ENCODE data around the gene SPATS1. TPM values are rescaled to one million over a fixed set of nuclear protein-coding genes. Genes with fewer than 3 reads are reported as not detected.

Gene SPATS1
- total and polyA plus RNA-seq, 7 experiments from 2014 or later, result not detected

- no peak for ATAC-seq
- H3K36me3 Mint-ChIP-seq, result no peaks in the 10 kb centered on the region
- peaks cover 0 to 48% (median 12%) of the 10 kb centered on the region in 5 donors for H3K27me3 Mint-ChIP-seq
- Histone ChIP-seq H3K27ac (ENCODE audit: low read depth, low read length) (no peak overlapping the region), H3K36me3 (ENCODE audit: control insufficient read depth in 2 of 3, insufficient read depth in 3 of 3, low read length in 3 of 3) (no peaks in the 10 kb centered on the region), H3K4me3 (ENCODE audit: low read length) (no peak overlapping the region), H3K4me1 (ENCODE audit: control insufficient read depth in 2 of 2, insufficient read depth in 2 of 2, low read length in 2 of 2) (no peaks in the 10 kb centered on the region), H3K27me3 (ENCODE audit: control insufficient read depth in 2 of 2, insufficient read depth in 2 of 2, low read length in 2 of 2) (no peaks in the 10 kb centered on the region), H3K9me3 (ENCODE audit: control insufficient read depth in 2 of 3, low read length in 3 of 3) (no peaks in the 10 kb centered on the region)
- ChIA-PET CTCF (interaction anchor here (0.6 kb wide), 1 partner anchor 9 kb away, joined by 3 read pairs; no protein-coding TSS in a partner anchor), POLR2A (no interaction called here)
- H3K9me3 Mint-ChIP-seq, result no peaks in the 10 kb centered on the region
- intact Hi-C loops (cut with micrococcal nuclease), result no loop called here
- H3K4me3 Mint-ChIP-seq, result no peak overlapping the region
- no peak overlapping the region for H3K27ac Mint-ChIP-seq
- no peak for DNase-seq
- H3K4me1 Mint-ChIP-seq, result peaks cover 0 to 6% (median 1%) of the 10 kb centered on the region in 7 donors
Measured at GRCh38 chr6:44377971-44378370, 35.5 kb downstream of the SPATS1 start.

GRCh38 chr6:44381739-44382138, 39.3 kb downstream of the SPATS1 start:
- Mint-ChIP-seq H3K4me3 (no peak overlapping the region), H3K36me3 (no peaks in the 10 kb centered on the region), H3K9me3 (no peaks in the 10 kb centered on the region), H3K27me3 (peaks cover 0 to 43% (median 0%) of the 10 kb centered on the region in 5 donors), H3K27ac (no peak overlapping the region), H3K4me1 (peaks cover 0 to 9% (median 5%) of the 10 kb centered on the region in 7 donors)
- no peak overlapping the region for H3K4me3 ChIP-seq (ENCODE audit: low read length)
- ATAC-seq, result peak; percentile 76
- no peaks in the 10 kb centered on the region for H3K27me3 ChIP-seq (ENCODE audit: control insufficient read depth in 2 of 2, insufficient read depth in 2 of 2, low read length in 2 of 2)
- no peaks in the 10 kb centered on the region for H3K36me3 ChIP-seq (ENCODE audit: control insufficient read depth in 2 of 3, insufficient read depth in 3 of 3, low read length in 3 of 3)
- peaks cover 0 to 4% of the 10 kb centered on the region in 2 donors for H3K4me1 ChIP-seq (ENCODE audit: control insufficient read depth in 2 of 2, insufficient read depth in 2 of 2, low read length in 2 of 2)
- ChIA-PET POLR2A (interaction anchor here (0.7 kb wide), 1 partner anchor 9 kb away, joined by 3 read pairs; no protein-coding TSS in a partner anchor), CTCF (no interaction called here)
- H3K27ac ChIP-seq (ENCODE audit: low read depth, low read length), result no peak overlapping the region
- no peaks in the 10 kb centered on the region for H3K9me3 ChIP-seq (ENCODE audit: control insufficient read depth in 2 of 3, low read length in 3 of 3)
- no peak for DNase-seq
- intact Hi-C loops (cut with micrococcal nuclease), result no loop called here

GRCh38 chr6:44386364-44386928, 44.0 kb downstream of the SPATS1 start:
- peaks cover 24 to 42% (median 39%) of the 10 kb centered on the region in 7 donors for H3K4me1 Mint-ChIP-seq
- peaks cover 17 to 29% of the 10 kb centered on the region in 2 donors for H3K4me1 ChIP-seq (ENCODE audit: control insufficient read depth in 2 of 2, insufficient read depth in 2 of 2, low read length in 2 of 2)
- H3K36me3 ChIP-seq (ENCODE audit: control insufficient read depth in 2 of 3, insufficient read depth in 3 of 3, low read length in 3 of 3), result peaks cover 0 to 10% (median 0%) of the 10 kb centered on the region in 3 experiments
- no peaks in the 10 kb centered on the region for H3K9me3 ChIP-seq (ENCODE audit: control insufficient read depth in 2 of 3, low read length in 3 of 3)
- H3K27ac ChIP-seq (ENCODE audit: low read depth, low read length), result peak overlapping the region; percentile 85
- DNase-seq (no peak), ATAC-seq (no peak)
- H3K27ac Mint-ChIP-seq, result peak overlapping the region; percentile 91 to 99 (median 96)
- H3K4me3 Mint-ChIP-seq, result peak overlapping the region; percentile 91 to 100 (median 96)
- intact Hi-C loops (cut with micrococcal nuclease), result loop anchor here (2.0 to 5.0 kb wide), 4 partner anchors 74 to 909 kb away; partner anchors contain the start of genes AARS2 (in 1 of the 2), GTPBP2 (in 1 of the 2), NFKBIE (in 1 of the 2) and TJAP1 (in 1 of the 2)
- CTCF ChIA-PET, result interaction anchor here (0.7 to 0.9 kb wide), 2 partner anchors 9 to 750 kb away, joined by 3 to 4 read pairs; no protein-coding TSS in a partner anchor
- H3K9me3 Mint-ChIP-seq, result peaks cover 0 to 2% (median 0%) of the 10 kb centered on the region in 11 donors
- POLR2A ChIA-PET, result interaction anchor here (1.2 kb wide), 1 partner anchor 74 kb away, joined by 5 read pairs; the partner anchor contains the start of gene AARS2
- H3K27me3 Mint-ChIP-seq, result peaks cover 0 to 38% (median 0%) of the 10 kb centered on the region in 5 donors
- peak overlapping the region; percentile 71 for H3K4me3 ChIP-seq (ENCODE audit: low read length)
- H3K36me3 Mint-ChIP-seq, result peaks cover 0 to 20% (median 4%) of the 10 kb centered on the region in 5 donors
- H3K27me3 ChIP-seq (ENCODE audit: control insufficient read depth in 2 of 2, insufficient read depth in 2 of 2, low read length in 2 of 2), result no peaks in the 10 kb centered on the region

- H3K4me3 ChIP-seq (ENCODE audit: low read length), result peak overlapping the region; percentile 71
- CTCF ChIA-PET, result interaction anchor here (0.7 to 0.9 kb wide), 2 partner anchors 9 to 750 kb away, joined by 3 to 4 read pairs; no protein-coding TSS in a partner anchor
- DNase-seq (peak in 1 of 9 donors; percentile 3), ATAC-seq (peak; percentile 19)
- H3K27me3 Mint-ChIP-seq, result peaks cover 0 to 33% (median 0%) of the 10 kb centered on the region in 5 donors
- peak overlapping the region; percentile 91 to 100 (median 96) for H3K4me3 Mint-ChIP-seq
- H3K36me3 Mint-ChIP-seq, result peaks cover 0 to 25% (median 9%) of the 10 kb centered on the region in 5 donors
- peaks cover 0 to 2% (median 0%) of the 10 kb centered on the region in 11 donors for H3K9me3 Mint-ChIP-seq
- H3K27ac ChIP-seq (ENCODE audit: low read depth, low read length), result peak overlapping the region; percentile 85
- peaks cover 0 to 15% (median 0%) of the 10 kb centered on the region in 3 experiments for H3K36me3 ChIP-seq (ENCODE audit: control insufficient read depth in 2 of 3, insufficient read depth in 3 of 3, low read length in 3 of 3)
- POLR2A ChIA-PET, result interaction anchor here (1.2 kb wide), 1 partner anchor 74 kb away, joined by 5 read pairs; the partner anchor contains the start of gene AARS2
- intact Hi-C loops (cut with micrococcal nuclease), result loop anchor here (1.0 to 5.0 kb wide), 8 partner anchors 74 to 910 kb away; partner anchors contain the start of genes AARS2 (in 2 of the 2), NFKBIE (in 2 of the 2), GTPBP2 (in 1 of the 2) and HSP90AB1 (in 1 of the 2)
- H3K27ac Mint-ChIP-seq, result peak overlapping the region; percentile 91 to 99 (median 96)
- no peaks in the 10 kb centered on the region for H3K9me3 ChIP-seq (ENCODE audit: control insufficient read depth in 2 of 3, low read length in 3 of 3)
- no peaks in the 10 kb centered on the region for H3K27me3 ChIP-seq (ENCODE audit: control insufficient read depth in 2 of 2, insufficient read depth in 2 of 2, low read length in 2 of 2)
- H3K4me1 ChIP-seq (ENCODE audit: control insufficient read depth in 2 of 2, insufficient read depth in 2 of 2, low read length in 2 of 2), result peaks cover 17 to 29% of the 10 kb centered on the region in 2 donors
- H3K4me1 Mint-ChIP-seq, result peaks cover 24 to 47% (median 44%) of the 10 kb centered on the region in 7 donors
Measured at GRCh38 chr6:44386929-44387345, 44.5 kb downstream of the SPATS1 start.

GRCh38 chr6:44387346-44388134, 45.1 kb downstream of the SPATS1 start, which contains the start of gene CDC5L:
TSS of gene CDC5L (plus strand) at chr6:44387706. CDS start at chr6:44387824, 118 bp downstream.
- Histone ChIP-seq H3K4me1 (ENCODE audit: control insufficient read depth in 2 of 2, insufficient read depth in 2 of 2, low read length in 2 of 2) (peaks cover 17 to 29% of the 10 kb centered on the region in 2 donors), H3K36me3 (ENCODE audit: control insufficient read depth in 2 of 3, insufficient read depth in 3 of 3, low read length in 3 of 3) (peaks cover 2 to 19% (median 3%) of the 10 kb centered on the region in 3 experiments), H3K27ac (ENCODE audit: low read depth, low read length) (peak within 1 kb of the TSS; percentile 85), H3K27me3 (ENCODE audit: control insufficient read depth in 2 of 2, insufficient read depth in 2 of 2, low read length in 2 of 2) (no peaks in the 10 kb centered on the region), H3K4me3 (ENCODE audit: low read length) (peak within 1 kb of the TSS; percentile 71), H3K9me3 (ENCODE audit: control insufficient read depth in 2 of 3, low read length in 3 of 3) (no peaks in the 10 kb centered on the region)
- POLR2A ChIA-PET, result interaction anchor here (1.2 kb wide), 1 partner anchor 75 kb away, joined by 5 read pairs; the partner anchor contains the start of gene AARS2
- H3K4me3 Mint-ChIP-seq, result peak within 1 kb of the TSS; percentile 91 to 100 (median 96)
- peaks cover 0 to 28% (median 0%) of the 10 kb centered on the region in 5 donors for H3K27me3 Mint-ChIP-seq
- DNase-seq (peak; percentile 80 to 96 (median 93)), ATAC-seq (peak; percentile 88)
- intact Hi-C loops (cut with micrococcal nuclease), result loop anchor here (1.0 to 5.0 kb wide), 8 partner anchors 74 to 910 kb away; partner anchors contain the start of genes AARS2 (in 2 of the 2), NFKBIE (in 2 of the 2), GTPBP2 (in 1 of the 2) and HSP90AB1 (in 1 of the 2)
- peaks cover 0 to 2% (median 0%) of the 10 kb centered on the region in 11 donors for H3K9me3 Mint-ChIP-seq
- peaks cover 0 to 25% (median 14%) of the 10 kb centered on the region in 5 donors for H3K36me3 Mint-ChIP-seq
- H3K4me1 Mint-ChIP-seq, result peaks cover 24 to 49% (median 46%) of the 10 kb centered on the region in 7 donors
- CTCF ChIA-PET, result interaction anchor here (0.6 to 0.9 kb wide), 2 partner anchors 10 to 649 kb away, joined by 3 read pairs; no protein-coding TSS in a partner anchor
- H3K27ac Mint-ChIP-seq, result peak within 1 kb of the TSS; percentile 91 to 99 (median 96)
